KOPT-K1 (cell line): Measurements from ENCODE around the gene TSPY10.
"Not testable (repeated sequence)": the region's sequence is repeated elsewhere in the genome, so short reads cannot be mapped to it uniquely, and the experiment has no call there.

Experiments used
- H3K27ac ChIP-seq: fragments of 200-600 bp; sonication (generic); 2 replicates; pipeline ENCODE4 v1.5.1; 2016; ENCODE audit warnings: antibody characterized with exemption, mild to moderate bottlenecking, low read depth, low read length; ENCODE audit not compliant: poor library complexity, severe bottlenecking
- H3K36me3 ChIP-seq: fragments of 200-600 bp; sonication (generic); 2 replicates; pipeline ENCODE4 v1.5.1; 2017; ENCODE audit warnings: antibody characterized with exemption, mild to moderate bottlenecking, low read length, moderate library complexity; ENCODE audit not compliant: insufficient read depth
- H3K9me3 ChIP-seq: fragments of 200-600 bp; sonication (generic); 2 replicates; pipeline ENCODE4 v1.5.1; 2017; ENCODE audit warnings: antibody characterized with exemption, low read length, mild to moderate bottlenecking; ENCODE audit not compliant: insufficient read depth, poor library complexity, severe bottlenecking

Gene TSPY10, protein sequence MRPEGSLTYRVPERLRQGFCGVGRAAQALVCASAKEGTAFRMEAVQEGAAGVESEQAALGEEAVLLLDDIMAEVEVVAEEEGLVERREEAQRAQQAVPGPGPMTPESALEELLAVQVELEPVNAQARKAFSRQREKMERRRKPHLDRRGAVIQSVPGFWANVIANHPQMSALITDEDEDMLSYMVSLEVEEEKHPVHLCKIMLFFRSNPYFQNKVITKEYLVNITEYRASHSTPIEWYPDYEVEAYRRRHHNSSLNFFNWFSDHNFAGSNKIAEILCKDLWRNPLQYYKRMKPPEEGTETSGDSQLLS

GRCh38 chrY:9527580-9527979 is at the start of gene TSPY10:
Gene TSPY10 (plus strand): TSS chrY:9527880. CDS start chrY:9527926, 46 bp downstream.
- not testable (repeated sequence) for H3K36me3 ChIP-seq, H3K9me3 ChIP-seq, H3K27ac ChIP-seq

GRCh38 chrY:9486967-9487366 is 40.7 kb upstream of the TSPY10 start, which contains the start of gene TSPY9:
Gene TSPY9 (plus strand): TSS chrY:9487267. CDS start chrY:9487313, 46 bp downstream.
- H3K9me3 ChIP-seq, H3K27ac ChIP-seq, H3K36me3 ChIP-seq: not testable (repeated sequence)

- not testable (repeated sequence) for H3K36me3 ChIP-seq, H3K27ac ChIP-seq, H3K9me3 ChIP-seq
These were observed 23.3 kb upstream of the TSPY10 start for GRCh38 chrY:9504396-9504795.

GRCh38 chrY:9516287-9516686 is 11.4 kb upstream of the TSPY10 start:
- not testable (repeated sequence) for H3K36me3 ChIP-seq, H3K27ac ChIP-seq, H3K9me3 ChIP-seq
